ENCODE measurements around the gene ABCD3. TPM values are rescaled to one million over a fixed set of nuclear protein-coding genes. Genes with fewer than 3 reads are reported as not detected.

Gene ABCD3
- total RNA-seq, 1 donor from 2014 or later = 32.1 TPM

DNA sequence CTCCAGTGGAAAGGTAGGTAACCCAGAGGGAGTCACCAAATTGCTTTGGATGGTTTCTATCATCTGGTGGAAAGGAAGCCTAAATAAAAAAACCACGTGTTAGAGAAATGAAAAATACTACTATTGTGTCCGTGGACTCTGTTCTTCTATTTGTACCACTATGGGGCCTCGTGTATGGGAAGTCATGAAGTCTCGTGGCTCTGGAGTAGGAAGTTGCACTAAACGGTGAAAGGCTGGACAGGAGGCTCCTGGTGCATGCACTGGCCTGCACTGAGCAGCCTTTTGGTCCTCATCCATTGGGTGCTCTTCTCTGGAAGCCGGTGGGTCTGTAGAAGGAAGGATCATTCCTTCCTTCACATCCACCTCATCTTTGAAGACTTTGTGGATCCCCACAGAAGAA lies 106.3 kb downstream of the ABCD3 start:
- intact Hi-C loops (cut with micrococcal nuclease) = no loop called here

DNA sequence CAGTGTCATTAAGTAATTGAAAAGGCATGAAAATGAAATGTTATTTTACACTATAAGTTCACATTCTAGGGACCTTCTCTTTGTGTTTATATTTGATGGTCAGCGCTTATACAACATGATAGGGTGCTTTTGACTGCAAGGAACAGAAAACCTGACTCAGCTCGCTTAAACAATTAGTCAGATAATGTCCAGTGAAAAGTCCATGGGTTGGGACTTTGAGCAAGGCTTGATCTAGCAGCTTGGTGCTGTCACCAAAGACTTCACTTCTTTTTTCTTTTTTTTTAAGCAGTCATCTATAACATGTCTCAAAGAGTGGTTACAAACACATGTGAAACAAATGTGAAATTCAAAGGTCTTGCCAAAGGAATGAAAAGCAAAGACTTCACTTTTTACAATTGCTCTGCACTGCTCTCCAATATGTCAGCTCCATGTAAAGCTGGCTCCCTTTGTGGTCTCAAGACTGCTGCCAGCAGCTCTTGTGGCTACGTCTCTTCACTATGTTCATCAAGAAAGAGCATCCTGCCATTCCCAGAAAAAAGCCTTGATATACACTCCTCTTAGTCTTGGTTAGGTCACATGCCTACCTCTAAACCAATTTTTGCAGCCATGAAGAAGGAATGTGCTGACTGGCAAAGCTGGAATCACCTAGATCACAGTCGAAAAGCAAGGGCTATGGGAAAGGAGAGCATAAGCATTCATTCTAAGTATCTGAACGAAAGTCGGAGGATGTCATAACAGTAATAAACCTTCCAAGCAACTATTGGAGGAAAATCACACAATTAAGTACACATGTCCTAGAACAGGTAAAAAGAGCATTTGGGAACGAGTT lies 108.2 kb downstream of the ABCD3 start:
- intact Hi-C loops (cut with micrococcal nuclease) = no loop called here

DNA sequence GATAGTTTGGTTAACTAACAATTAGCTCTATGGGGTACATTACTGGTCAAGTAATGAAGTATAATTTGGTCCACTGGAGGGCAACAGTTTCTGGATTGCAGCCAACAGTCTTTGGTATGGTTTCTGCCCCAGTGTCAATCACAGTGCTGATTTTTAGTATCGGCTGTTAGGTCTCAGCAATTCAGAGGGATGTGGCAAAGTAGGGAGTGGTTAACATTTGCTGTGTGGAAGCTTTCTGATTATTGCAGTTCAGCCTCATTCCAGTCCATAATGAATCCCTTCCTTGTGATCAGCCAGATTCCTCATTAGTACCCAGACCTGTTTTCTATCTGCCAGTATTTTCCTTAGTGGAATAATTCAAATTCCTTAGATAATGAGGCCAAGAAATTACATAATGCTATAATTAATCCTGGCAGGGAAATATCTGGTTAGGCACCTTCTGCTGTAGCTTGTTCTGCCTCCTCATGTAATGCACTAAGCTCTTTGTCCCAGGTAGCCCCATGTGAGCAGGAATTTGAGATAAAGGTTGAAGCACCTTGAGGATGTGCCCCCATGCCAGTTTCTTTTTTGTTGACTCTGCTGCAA lies 109.3 kb downstream of the ABCD3 start:
- intact Hi-C loops (cut with micrococcal nuclease) = no loop called here

DNA sequence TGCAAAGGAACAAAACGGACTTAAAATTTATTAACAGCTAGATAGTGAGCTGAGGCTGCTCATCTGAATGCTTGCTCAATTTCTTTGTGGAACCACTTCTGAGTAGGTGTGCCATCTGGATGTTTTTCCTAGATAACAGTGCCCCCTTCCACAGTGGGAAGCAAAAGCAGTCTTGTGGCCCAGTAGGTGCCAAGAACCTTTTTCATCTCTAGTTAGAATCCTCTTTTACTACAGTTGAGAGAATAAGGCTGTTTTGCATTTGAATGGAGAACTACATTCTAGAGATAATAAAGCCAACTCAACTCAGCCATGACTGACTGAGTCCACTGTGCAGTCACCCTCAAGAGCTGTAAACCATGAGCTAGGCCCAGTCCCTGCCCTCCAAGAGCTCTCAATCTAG lies 110.1 kb downstream of the ABCD3 start:
- intact Hi-C loops (cut with micrococcal nuclease) = no loop called here

DNA sequence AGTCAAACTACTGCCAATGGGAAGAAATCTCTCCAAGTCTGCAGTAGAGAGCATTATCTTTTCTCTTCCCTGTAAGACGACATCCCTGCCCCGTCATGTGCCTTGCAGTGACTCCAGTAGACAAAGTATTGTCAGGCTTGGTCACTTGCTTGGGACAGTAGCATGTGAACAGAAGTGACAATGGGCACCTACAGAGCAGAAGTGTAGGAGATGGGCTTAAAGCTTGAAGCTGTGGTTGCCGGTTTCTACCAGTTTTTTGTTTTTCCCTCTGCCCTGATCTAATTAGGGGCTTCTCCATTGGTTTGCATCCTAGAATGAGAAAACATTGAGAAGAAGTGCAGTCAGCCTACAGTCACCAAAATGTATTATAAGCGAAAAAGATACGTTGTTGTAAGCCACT lies 110.6 kb downstream of the ABCD3 start:
- intact Hi-C loops (cut with micrococcal nuclease) = no loop called here

DNA sequence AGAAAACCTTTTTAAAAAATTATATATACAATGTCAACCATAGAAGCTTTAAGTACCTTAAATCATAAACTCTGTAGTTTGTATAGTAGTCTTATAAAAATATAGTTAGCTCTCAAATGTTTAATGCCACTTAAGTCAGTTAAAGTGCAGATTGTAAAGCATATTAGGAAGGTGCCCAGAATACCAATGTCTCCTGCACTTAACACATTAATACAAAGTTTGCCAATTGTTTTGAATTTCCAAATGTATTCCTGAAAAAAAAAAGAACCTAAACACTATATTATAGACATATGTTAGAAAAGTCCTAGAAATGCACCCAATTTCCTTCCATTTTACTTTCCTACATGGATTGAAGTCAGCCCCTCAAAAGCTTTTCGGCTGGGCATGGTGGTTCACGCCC lies 111.2 kb downstream of the ABCD3 start:
- intact Hi-C loops (cut with micrococcal nuclease) = no loop called here

DNA sequence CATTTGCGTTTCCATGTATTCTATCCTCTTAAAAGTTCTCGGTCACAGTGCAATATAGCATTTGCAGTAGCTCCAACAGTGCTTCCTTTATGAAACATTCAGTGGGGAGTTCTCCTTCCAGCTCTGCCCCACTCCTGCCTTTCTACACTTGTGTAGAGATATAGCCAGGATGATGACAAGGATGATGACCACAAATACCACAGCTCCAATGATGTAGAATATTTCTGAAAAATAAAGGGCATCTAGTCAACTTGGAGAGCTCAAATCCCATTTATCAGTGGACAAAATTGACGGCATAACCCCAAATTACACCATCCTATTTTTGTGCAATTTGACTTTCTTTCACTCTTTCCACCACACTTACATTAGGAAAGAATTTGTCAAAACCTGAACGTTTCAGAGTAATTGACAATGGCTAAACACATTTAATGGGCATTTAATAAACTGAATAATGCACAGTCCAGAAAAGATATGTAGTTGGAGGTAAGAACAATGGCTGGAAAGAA lies 112.2 kb downstream of the ABCD3 start:
- intact Hi-C loops (cut with micrococcal nuclease) = no loop called here

DNA sequence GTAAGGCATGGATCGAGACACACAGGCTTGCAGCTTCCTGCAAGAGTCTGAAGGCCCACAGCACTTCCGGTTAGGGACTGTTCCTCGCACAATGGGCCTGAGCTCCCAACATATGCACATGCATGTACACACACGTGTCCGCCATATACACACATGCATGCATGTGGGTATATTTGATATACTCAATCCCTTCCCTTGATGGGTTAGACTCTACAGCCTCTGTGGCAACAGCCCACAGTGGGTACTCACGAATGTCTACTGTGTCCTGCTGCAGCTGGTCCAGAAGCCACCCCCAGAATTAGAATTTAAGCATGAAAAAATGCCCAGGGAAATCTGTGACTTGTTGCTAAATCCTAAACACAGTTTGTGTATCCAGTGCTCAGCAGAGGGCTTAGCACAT lies 113.5 kb downstream of the ABCD3 start:
- intact Hi-C loops (cut with micrococcal nuclease) = no loop called here

DNA sequence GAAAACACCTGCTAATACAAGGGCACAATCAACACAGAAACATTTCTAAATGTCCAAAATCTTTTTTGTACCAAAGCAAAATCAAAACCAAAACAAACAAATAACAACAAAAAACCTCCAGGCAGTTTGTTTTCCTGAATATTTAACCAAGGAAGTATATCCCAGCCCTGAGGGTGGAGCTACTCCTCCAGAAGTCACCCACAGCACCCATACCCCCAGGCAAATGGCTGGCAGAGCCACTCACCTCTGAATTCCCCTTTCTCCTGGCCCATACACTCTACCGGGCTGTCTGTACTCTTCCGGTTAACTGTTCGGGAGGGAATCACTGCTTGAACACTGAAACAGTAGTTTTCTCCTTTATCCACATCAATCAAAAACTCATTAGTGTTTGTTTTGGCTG lies 113.9 kb downstream of the ABCD3 start:
- intact Hi-C loops (cut with micrococcal nuclease) = no loop called here

DNA sequence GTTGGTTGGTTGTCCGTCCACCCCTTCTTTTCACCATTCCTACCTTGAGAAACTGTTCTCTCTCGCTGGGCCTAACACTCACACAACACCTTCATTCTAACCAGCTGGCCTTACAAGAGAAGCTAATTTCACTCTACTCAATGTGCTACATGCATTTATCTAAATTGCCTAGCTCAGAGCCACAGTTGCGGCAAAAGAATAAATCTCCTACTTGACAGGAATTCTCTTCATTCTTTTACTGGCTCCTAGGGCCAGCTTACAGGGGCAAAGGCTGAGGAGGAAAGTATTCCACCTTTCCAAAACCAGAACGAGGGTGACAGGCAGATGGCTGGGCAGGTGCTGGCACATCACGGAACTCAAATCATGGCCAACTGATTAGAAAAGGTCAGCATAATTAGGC lies 116.9 kb downstream of the ABCD3 start:
- intact Hi-C loops (cut with micrococcal nuclease) = no loop called here

DNA sequence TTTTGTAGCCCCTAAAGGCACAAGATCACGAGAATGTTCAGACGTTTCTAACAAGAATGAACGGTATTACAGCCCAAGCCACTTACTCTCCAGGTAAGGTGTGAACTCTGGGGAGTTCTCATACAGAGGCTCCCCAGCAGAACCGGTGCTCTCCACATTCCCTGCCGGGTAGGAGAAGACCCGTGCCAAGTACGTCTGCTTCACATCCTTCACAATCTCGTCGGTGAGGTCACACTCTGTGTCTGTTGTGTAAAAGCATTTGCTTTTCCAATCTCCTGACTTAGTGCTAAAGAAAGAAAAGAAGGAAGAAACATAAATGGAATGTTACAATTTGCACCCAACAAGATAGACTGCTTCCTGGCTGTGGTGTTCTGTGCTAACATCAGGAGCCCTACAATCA lies 117.7 kb downstream of the ABCD3 start:
- intact Hi-C loops (cut with micrococcal nuclease) = no loop called here

DNA sequence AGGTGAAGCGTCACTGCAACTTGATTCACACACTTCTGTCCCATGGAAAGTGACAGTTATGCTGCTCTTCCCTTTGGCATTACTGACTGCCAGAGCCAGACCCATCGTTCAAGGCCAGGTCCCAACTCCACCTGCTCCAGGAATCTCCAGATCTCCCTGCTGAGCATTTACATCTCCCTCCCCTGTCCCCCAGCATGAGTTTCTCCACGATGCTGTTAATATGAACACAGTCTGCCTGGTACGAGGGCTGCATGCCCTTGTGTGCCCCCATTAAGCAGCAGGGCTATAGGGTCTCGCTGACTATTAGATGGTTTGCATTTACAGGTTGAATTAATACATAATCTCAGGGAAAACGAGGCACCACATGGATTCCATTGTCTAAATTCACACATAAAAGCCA lies 119.1 kb downstream of the ABCD3 start:
- intact Hi-C loops (cut with micrococcal nuclease) = no loop called here

DNA sequence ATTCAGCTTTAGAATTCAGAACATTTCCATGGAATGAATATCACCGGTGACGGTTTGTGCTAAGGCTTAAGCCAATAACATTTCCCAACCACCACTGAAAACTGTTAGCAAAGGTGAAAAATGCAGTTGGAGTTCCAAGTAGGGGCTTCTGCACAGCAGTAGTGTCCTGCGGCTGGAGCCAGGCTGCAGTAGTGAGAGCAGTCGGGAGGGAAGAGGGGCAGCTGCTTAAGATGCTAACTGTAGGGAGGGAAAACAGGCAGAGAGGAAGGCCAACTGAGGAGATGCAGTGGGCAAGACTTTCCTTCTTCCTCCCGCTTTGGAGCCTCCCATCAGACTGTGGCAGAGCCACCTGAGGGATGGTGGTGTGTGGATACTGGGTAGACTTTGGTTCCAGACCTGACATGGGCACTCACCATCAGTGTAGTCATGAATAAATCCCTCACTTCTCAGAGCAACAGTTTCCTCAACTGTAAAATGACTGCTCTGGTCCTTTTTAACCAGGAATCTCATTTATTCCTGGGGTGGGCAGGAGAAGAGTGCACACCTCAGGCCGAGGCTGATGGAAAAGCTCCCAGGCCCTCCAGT lies 120.1 kb downstream of the ABCD3 start:
- intact Hi-C loops (cut with micrococcal nuclease) = no loop called here

DNA sequence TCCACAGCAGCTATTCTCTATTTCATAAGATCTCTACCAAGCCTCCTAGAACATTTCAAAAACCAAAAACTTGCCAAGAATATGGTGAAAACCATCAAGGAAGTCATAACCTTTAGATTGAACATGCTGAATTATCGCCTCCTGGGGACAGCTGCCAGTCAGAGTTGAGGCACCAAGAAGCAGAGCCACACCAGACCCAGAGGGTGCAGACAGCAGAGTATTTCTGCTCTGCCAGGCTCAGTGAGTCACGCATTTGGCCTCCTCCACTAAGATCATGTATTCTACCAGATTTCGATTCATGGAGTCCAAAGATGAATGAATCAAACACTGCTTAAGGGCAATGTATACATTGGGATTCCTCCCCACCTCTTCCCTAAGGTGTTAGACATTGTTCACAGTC lies 121.3 kb downstream of the ABCD3 start:
- intact Hi-C loops (cut with micrococcal nuclease) = no loop called here

DNA sequence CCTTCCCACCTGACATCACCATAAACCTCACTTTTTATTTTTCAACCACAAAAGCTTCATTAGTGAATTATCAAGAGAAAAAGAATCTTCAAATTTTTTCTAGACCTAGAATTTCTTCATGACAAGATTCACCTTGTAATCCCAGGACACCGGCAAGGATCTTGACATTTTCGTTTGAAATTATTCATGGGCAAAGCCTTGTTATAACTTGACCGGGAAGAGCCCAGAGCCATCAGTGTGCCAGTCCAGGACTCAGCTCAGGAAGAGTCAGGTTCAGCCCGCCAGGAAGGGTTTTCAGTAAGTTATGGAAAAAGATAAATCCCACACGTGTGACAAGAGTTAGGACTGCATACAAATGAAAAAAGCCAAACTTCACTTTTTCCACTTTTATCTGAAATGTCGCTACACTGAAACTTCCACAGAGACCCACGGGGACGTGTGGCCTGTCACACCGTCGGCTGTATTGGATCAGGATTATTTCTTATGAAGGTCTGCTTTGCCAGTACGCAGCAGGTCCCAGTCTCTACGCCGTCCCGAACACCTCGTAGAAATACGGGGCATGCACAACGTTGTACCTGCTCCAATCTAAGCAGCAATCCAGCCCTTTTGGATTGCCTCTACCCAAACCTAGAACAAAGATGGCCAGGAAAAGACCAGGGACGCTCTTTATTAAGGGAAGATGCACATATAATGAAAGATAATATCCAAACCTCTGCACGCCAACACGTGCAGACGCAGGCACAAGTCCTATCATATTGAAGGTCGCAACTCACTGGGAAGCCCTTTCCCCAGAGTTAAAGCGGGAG lies 122.5 kb downstream of the ABCD3 start:
- intact Hi-C loops (cut with micrococcal nuclease) = loop anchor here (5.0 kb wide), 1 partner anchor 62 kb away; no protein-coding TSS in a partner anchor

DNA sequence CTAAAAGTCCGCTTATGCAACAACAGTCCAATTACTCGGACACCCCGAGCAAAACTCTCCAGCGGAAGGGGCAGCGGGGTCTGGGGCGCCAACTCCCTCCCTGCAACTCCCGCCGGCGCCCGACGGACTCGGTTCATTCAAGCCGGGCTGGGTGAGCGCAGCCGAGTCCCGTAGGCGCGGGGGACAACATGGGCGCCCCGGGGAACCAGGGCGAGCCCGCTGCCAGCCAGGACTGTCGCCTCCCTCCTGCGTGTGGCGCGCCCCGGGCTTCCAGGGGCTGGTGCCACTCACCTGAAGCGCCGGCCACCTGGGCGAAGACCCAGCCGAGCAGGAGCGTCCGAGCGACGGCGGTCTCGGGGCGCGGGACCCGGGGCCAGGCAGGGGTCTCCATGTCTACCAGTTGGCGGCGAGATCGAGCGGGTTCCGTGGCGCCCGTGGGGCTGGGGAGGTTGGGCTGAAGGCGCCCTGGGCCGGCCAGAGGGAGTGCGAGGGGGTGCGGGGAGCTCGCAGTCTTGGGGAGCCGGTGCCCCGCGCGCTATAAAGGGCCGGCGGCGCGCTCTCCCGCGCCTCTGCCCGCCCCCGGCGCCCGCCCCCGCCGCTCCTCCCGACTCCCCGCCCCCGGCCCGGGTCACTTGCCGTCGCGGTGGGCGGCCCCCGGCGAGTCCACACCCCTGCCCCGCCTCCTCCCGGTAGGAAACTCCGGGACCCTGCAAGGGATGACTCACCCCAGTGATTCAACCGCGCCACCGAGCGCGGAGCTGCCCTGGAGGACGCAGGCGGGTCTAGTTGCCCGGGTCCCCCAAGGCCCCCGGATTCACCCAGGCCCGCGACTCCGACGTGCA lies 123.3 kb downstream of the ABCD3 start, which contains the start of gene F3:
Gene F3, minus strand, starts transcription at position 514 of the 842 bp plus-strand sequence. Its CDS starts 123 bp downstream, at position 391.
- intact Hi-C loops (cut with micrococcal nuclease) = loop anchor here (5.0 kb wide), 1 partner anchor 61 kb away; no protein-coding TSS in a partner anchor

DNA sequence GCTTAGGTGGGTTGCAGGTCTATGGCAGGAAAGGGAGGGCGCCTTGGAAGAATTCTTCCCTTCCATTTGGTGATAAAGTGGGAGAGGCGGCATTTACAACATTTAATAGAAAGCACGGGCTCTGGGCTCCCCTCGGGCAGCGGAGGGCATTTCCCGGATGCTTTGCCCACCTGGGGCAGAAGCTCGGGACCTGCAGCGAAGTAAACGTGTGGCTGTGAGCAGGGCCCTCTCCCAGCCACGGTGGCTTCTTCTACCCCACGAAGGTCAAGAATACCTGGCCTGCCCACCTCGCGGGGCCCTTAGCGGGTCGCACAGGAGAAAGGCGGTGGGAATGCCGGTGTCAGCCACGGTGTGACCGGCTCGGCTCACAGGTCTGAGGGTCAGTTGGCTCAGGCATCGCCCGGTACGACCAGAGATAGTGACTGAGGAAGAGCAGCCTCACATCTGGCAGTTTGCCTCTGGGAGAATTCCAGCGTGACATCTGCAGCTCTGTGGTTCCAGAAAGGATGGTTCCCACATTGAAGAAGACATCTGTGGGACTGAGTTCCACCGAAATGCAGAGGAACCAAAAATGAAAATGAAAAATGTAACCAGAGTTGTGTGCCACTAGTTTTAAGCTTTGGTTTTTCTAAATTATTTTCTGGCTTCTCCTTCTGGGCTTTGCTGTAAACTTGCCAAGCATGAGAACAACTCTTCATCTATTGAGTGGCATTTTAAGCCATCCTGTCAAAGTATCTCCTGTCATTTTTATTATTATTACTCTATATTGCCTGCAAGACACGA lies 124.1 kb downstream of the ABCD3 start:
- intact Hi-C loops (cut with micrococcal nuclease) = loop anchor here (5.0 kb wide), 1 partner anchor 60 kb away; no protein-coding TSS in a partner anchor

DNA sequence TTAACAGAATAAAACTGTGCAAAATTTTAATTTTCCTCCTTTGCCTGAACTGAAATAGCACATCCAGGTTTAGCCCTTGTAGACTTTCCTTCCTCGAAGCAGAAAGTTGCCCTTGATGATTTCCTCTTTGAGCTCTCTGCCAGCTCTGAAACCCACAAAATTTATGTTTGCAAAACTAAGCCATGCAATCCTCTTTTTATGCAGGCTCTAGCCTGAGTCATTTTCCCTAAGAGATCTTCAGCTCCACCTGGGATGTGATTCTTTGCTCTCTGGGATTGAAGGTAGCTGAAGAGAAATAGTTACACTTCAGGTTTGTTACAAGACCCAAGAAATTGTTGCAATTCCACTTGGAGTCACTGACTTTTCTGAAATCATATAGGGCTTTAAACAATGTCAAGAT lies 124.8 kb downstream of the ABCD3 start:
- intact Hi-C loops (cut with micrococcal nuclease) = loop anchor here (5.0 kb wide), 1 partner anchor 59 kb away; no protein-coding TSS in a partner anchor

DNA sequence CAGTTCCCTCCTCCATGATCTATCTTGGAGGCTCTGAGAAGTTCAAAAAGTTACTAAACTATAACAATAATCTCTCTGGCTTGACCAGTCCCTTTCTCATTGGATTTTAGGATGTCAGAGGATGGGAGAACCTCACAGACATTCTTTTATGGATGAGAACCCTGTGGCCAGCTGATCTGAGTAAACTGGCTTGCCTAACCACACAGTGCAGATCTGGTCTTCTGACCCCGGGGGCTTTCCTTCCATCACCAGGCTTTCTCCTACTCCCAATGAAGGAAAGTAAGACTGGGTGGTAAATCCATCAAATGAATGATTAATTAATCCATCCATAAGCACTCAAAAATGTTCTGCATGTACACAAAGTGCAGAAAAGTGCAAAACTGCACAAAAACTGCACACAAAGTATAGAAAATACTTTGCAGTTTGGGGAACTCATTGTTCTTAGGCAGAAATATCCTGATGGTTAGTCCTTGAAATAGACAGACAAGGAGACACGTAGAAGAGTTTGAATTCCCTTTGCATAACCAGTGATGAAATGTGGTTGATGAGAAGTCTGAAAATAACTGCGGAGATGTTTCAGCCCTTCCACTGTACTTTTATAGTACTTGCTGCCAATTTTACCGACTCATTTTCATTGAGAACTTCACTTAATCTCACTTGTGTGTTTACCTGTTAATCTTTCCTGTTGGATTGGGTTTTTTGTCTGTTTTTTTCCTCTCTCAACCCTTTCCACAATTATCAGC lies 125.9 kb downstream of the ABCD3 start:
- intact Hi-C loops (cut with micrococcal nuclease) = loop anchor here (5.0 kb wide), 1 partner anchor 58 kb away; no protein-coding TSS in a partner anchor
